Ishikawa (cell line): ENCODE data around the gene TF.

Experiments
- CEBPB ChIP-seq: IDR thresholded peaks from 2 replicates; pipeline ENCODE4 v1.6.1; 2012
- CREB1 ChIP-seq: IDR thresholded peaks from 2 replicates; pipeline ENCODE4 v1.6.1; 2012; ENCODE audit warnings: low read depth
- EGR1 ChIP-seq: IDR thresholded peaks from 2 replicates; pipeline ENCODE4 v1.6.1; 2012
- EP300 ChIP-seq: IDR thresholded peaks from 2 replicates; pipeline ENCODE4 v1.6.1; 2012; ENCODE audit warnings: borderline replicate concordance
- FOXM1 ChIP-seq: IDR thresholded peaks from 2 replicates; pipeline ENCODE4 v1.6.1; 2012; ENCODE audit warnings: low read depth, borderline replicate concordance
- NFIC ChIP-seq: IDR thresholded peaks from 2 replicates; pipeline ENCODE4 v1.6.1; 2012
- RAD21 ChIP-seq: IDR thresholded peaks from 2 replicates; pipeline ENCODE4 v1.6.1; 2012; ENCODE audit warnings: low read depth
- TAF1 ChIP-seq: IDR thresholded peaks from 2 replicates; pipeline ENCODE4 v1.6.1; 2012; ENCODE audit warnings: low read depth, mild to moderate bottlenecking
- TCF12 ChIP-seq: IDR thresholded peaks from 2 replicates; pipeline ENCODE4 v1.6.1; 2012; ENCODE audit warnings: low read depth
- TEAD4 ChIP-seq: IDR thresholded peaks from 2 replicates; pipeline ENCODE4 v1.6.1; 2012
- YY1 ChIP-seq: IDR thresholded peaks from 2 replicates; pipeline ENCODE4 v1.6.1; 2012; ENCODE audit warnings: low read depth
- ZBTB7A ChIP-seq: IDR thresholded peaks from 2 replicates; pipeline ENCODE4 v1.6.1; 2012; ENCODE audit warnings: low read depth
- TF ChIP-seq, protein P1 (sequence below): IDR thresholded peaks from 2 replicates; pipeline ENCODE4 v1.6.1; 2012
- TF ChIP-seq, protein P2 (sequence below): IDR thresholded peaks from 2 replicates; pipeline ENCODE4 v1.6.1; 2012
- TF ChIP-seq, protein P3 (sequence below): IDR thresholded peaks from 2 replicates; pipeline ENCODE4 v1.6.1; 2012; ENCODE audit warnings: low read depth, mild to moderate bottlenecking

The TF gene

DNA sequence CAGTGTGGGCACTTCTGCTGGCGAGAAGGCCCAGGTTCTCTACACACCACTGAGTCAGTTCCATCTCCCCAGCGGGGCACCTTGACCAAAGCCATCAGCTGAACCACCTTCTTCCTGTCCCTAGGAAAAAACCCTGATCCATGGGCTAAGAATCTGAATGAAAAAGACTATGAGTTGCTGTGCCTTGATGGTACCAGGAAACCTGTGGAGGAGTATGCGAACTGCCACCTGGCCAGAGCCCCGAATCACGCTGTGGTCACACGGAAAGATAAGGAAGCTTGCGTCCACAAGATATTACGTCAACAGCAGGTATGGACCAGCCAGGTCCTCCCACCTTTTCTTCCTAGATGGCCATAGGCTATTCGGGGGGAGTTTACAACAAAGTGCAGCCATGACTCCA is 29.1 kb downstream of the TF start:
- no peak for TF ChIP-seq CEBPB
- TF ChIP-seq, protein P1, sequence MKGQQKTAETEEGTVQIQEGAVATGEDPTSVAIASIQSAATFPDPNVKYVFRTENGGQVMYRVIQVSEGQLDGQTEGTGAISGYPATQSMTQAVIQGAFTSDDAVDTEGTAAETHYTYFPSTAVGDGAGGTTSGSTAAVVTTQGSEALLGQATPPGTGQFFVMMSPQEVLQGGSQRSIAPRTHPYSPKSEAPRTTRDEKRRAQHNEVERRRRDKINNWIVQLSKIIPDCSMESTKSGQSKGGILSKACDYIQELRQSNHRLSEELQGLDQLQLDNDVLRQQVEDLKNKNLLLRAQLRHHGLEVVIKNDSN: no peak
- no peak for TF ChIP-seq FOXM1
- TF ChIP-seq TAF1: no peak
- no peak for TF ChIP-seq EGR1
- TF ChIP-seq ZBTB7A: no peak
- TF ChIP-seq YY1: no peak
- TF ChIP-seq EP300: no peak
- no peak for TF ChIP-seq RAD21

DNA sequence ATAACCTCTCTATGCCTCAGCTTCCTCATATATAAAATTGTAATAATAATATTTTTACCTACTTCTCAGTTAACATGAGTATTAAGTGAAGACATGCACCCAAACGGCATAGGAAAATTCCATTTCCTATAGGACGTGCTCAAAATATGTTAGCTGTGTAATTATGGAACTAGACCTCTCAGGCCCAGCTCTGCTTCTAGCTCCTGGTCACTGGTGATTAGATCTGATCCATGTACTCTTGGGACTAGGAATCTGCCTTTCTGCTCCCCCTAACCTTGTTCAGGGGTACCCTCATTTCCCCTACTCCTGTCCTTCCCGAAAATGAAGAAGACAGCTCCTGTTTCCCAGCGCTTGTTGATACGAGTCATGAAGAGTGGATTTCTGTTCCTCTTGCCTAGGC is 29.6 kb downstream of the TF start:
- TF ChIP-seq CEBPB (no peak), TEAD4 (no peak), EGR1 (no peak), CREB1 (no peak), YY1 (no peak), NFIC (no peak), ZBTB7A (no peak), TCF12 (no peak), FOXM1 (no peak), TAF1 (no peak), EP300 (no peak), RAD21 (no peak)
- TF ChIP-seq, protein P2, sequence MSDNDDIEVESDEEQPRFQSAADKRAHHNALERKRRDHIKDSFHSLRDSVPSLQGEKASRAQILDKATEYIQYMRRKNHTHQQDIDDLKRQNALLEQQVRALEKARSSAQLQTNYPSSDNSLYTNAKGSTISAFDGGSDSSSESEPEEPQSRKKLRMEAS: no peak

- TF ChIP-seq EGR1: no peak
Measured at GRCh38 chr3:133776794-133777438, 30.7 kb downstream of the TF start.

DNA sequence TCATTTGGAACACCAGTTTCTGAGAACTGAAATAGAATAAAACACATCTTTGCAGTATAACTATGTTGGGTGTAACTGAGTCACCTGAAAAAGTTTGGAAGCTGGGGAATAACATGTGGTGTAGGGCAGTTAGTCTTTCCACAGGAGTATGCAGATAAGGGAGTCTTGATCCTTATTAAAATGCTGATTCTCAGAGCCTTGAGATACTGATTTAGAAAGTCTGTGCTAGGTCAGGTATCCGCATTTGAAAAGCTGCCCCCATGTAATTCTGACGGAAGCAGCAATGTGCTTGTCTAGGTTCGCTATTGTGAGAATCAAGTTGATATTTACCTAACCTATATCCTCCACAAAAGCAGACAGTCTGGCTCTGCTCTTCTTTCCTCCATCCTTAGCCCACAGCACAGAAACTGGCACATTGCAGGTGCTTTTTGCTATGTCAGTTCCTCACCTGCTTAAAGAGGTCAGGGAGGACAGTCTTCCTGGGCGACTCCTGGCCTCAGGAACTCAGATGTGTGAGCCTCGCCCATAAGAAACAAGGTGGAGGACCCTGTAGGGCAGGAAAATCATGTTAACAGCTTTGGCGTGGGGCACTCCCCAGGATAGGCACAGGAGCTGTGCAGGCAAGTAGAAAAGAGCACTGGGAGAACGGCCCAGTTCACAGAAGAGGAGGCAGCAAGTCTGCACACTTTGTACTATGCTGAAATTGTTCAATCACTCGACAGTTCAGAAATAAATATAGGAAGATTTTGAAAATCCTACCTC is 31.8 kb downstream of the TF start:
- no peak for TF ChIP-seq EGR1
- TF ChIP-seq, protein P3, sequence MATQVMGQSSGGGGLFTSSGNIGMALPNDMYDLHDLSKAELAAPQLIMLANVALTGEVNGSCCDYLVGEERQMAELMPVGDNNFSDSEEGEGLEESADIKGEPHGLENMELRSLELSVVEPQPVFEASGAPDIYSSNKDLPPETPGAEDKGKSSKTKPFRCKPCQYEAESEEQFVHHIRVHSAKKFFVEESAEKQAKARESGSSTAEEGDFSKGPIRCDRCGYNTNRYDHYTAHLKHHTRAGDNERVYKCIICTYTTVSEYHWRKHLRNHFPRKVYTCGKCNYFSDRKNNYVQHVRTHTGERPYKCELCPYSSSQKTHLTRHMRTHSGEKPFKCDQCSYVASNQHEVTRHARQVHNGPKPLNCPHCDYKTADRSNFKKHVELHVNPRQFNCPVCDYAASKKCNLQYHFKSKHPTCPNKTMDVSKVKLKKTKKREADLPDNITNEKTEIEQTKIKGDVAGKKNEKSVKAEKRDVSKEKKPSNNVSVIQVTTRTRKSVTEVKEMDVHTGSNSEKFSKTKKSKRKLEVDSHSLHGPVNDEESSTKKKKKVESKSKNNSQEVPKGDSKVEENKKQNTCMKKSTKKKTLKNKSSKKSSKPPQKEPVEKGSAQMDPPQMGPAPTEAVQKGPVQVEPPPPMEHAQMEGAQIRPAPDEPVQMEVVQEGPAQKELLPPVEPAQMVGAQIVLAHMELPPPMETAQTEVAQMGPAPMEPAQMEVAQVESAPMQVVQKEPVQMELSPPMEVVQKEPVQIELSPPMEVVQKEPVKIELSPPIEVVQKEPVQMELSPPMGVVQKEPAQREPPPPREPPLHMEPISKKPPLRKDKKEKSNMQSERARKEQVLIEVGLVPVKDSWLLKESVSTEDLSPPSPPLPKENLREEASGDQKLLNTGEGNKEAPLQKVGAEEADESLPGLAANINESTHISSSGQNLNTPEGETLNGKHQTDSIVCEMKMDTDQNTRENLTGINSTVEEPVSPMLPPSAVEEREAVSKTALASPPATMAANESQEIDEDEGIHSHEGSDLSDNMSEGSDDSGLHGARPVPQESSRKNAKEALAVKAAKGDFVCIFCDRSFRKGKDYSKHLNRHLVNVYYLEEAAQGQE: no peak
- TF ChIP-seq FOXM1: no peak
- TF ChIP-seq, protein P1: no peak
- TF ChIP-seq CREB1: no peak
- TF ChIP-seq, protein P2: no peak
- no peak for TF ChIP-seq TAF1
- TF ChIP-seq EP300: no peak
- no peak for TF ChIP-seq NFIC
- TF ChIP-seq CEBPB: no peak
- TF ChIP-seq ZBTB7A: no peak
- TF ChIP-seq TEAD4: no peak
- no peak for TF ChIP-seq TCF12
- no peak for TF ChIP-seq RAD21
- TF ChIP-seq YY1: no peak

- TF ChIP-seq CEBPB: no peak
- no peak for TF ChIP-seq FOXM1
Measured at GRCh38 chr3:133779626-133780203, 33.5 kb downstream of the TF start.

DNA sequence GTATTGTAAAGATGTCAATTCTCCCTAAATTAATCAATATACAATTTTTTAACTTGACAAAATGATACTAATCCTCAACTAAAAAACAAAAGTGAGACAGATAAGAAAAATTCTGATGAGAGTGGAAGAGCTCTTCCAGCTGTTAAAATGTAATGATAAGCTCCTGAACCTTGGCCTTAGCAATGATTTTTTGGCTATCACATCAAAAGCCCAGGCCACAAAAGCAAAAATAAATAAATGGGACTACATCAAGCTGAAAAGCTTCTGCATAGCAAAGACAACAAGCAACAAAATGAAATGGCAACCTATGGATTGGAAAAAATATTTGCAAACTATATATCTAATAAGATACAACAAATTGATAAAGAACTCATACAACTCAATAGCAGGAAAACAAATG is 35.4 kb downstream of the TF start:
- TF ChIP-seq, protein P3: no peak
- TF ChIP-seq YY1 (no peak), EP300 (no peak), CEBPB (no peak), TAF1 (no peak), ZBTB7A (no peak), TEAD4 (no peak), EGR1 (no peak), FOXM1 (no peak), CREB1 (no peak), RAD21 (no peak), TCF12 (no peak), NFIC (no peak)
- TF ChIP-seq, protein P1: no peak
- TF ChIP-seq, protein P2: no peak
